Measurements from ENCODE around the gene HDAC7. TPM values are rescaled to one million over a fixed set of nuclear protein-coding genes. Genes with fewer than 3 reads are reported as not detected.
A peak's percentile ranks its signal among the peaks of the same experiment; 100 is the strongest.

Gene HDAC7
- polyA plus RNA-seq, 4 donors, result 2.2 to 30.3 (median 15.3) TPM

DNA sequence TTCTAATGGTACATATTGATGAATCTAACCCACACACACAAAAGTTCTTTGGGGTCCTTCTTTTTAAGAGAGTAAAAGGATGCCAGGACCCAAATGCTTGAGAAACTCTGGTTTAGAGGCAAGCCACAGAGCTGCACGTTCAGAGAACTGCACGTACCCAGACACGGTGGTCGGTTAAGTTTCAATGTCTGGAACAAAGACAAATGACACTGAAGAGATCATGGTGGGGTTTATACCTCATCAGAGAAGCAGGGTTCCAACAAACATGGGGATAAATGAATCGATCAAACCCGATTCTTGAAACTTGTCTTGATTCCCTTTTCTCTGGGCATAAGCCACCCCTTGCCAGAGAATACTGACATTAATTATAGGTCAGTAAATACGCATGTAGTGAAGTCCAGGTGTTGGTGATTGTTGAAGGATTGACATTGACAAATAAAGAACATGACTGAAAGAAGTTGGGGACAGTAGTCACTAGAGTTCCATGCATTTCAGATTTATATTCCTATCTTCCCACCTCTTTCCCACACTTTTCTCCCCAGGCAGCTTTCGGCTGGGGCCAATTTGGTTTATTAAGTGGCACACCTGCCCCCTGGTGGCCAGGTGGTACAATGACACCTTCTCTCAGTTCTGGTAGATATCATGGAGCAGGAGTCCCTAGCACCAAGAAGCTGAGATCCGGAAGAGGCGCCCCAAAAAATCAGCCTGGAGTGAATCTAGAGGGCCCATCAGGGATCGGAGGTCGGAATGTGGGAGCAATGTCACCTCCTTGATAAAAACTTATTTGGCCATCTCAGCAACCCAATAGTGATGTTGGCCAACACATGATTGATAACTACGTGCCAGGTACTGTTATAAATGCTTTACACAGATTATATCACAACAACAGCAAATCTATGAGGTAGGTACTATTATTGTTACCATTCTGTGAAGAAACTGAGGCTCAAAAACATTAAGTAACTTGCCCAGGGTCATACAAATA is 17.8 kb upstream of the HDAC7 start:
- Histone ChIP-seq H3K4me1 (ENCODE audit: control insufficient read depth in 3 of 3, insufficient read depth in 2 of 3, low read depth in 1 of 3, low read length in 2 of 3) (peaks cover 0 to 17% (median 0%) of the 10 kb centered on the region in 3 donors), H3K36me3 (ENCODE audit: control insufficient read depth in 3 of 3, insufficient read depth in 2 of 3, low read depth in 1 of 3, low read length in 3 of 3) (peaks cover 0 to 5% (median 0%) of the 10 kb centered on the region in 3 donors), H3K4me3 (ENCODE audit: low read depth in 1 of 3, low read length in 3 of 3) (no peak overlapping the region), H3K27ac (ENCODE audit: low read depth in 1 of 3, low read length in 2 of 3) (no peak overlapping the region), H3K9me3 (ENCODE audit: control insufficient read depth in 2 of 2, insufficient read depth in 1 of 2, low read depth in 1 of 2, low read length in 1 of 2) (no peaks in the 10 kb centered on the region), H3K27me3 (ENCODE audit: control insufficient read depth in 3 of 3, insufficient read depth in 3 of 3, low read length in 3 of 3) (no peaks in the 10 kb centered on the region)
- DNase-seq (peak; percentile 78 to 85), FAIRE-seq (no peak)
- WGBS, 3 donors, result 34 to 53% (median 41%) methylated on average over 13 of the region's 13 CpGs

DNA sequence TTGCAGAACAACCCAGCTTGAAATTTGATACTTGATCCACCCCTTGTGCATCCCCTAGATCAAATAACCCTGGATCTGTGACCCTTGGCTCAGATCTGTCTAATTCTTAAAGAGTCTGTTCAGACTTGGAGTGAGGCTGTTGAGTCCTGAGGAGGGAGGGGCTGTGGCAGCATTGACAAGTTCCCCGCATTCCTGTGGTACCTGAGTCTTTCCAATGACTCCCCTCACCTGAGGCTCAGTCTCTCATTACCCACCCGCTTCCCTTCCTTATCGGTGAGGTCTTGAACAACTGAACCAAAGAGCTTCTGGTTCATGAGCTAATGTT is 16.1 kb upstream of the HDAC7 start:
- FAIRE-seq (no peak), DNase-seq (no peak)
- Histone ChIP-seq H3K4me1 (ENCODE audit: control insufficient read depth in 3 of 3, insufficient read depth in 2 of 3, low read depth in 1 of 3, low read length in 2 of 3) (peaks cover 0 to 9% (median 3%) of the 10 kb centered on the region in 3 donors), H3K36me3 (ENCODE audit: control insufficient read depth in 3 of 3, insufficient read depth in 2 of 3, low read depth in 1 of 3, low read length in 3 of 3) (no peaks in the 10 kb centered on the region), H3K27ac (ENCODE audit: low read depth in 1 of 3, low read length in 2 of 3) (no peak overlapping the region), H3K9me3 (ENCODE audit: control insufficient read depth in 2 of 2, insufficient read depth in 1 of 2, low read depth in 1 of 2, low read length in 1 of 2) (no peaks in the 10 kb centered on the region), H3K4me3 (ENCODE audit: low read depth in 1 of 3, low read length in 3 of 3) (no peak overlapping the region), H3K27me3 (ENCODE audit: control insufficient read depth in 3 of 3, insufficient read depth in 3 of 3, low read length in 3 of 3) (no peaks in the 10 kb centered on the region)
- WGBS, 3 donors, result 84 to 92% (median 91%) methylated on average over 3 of the region's 3 CpGs

DNA sequence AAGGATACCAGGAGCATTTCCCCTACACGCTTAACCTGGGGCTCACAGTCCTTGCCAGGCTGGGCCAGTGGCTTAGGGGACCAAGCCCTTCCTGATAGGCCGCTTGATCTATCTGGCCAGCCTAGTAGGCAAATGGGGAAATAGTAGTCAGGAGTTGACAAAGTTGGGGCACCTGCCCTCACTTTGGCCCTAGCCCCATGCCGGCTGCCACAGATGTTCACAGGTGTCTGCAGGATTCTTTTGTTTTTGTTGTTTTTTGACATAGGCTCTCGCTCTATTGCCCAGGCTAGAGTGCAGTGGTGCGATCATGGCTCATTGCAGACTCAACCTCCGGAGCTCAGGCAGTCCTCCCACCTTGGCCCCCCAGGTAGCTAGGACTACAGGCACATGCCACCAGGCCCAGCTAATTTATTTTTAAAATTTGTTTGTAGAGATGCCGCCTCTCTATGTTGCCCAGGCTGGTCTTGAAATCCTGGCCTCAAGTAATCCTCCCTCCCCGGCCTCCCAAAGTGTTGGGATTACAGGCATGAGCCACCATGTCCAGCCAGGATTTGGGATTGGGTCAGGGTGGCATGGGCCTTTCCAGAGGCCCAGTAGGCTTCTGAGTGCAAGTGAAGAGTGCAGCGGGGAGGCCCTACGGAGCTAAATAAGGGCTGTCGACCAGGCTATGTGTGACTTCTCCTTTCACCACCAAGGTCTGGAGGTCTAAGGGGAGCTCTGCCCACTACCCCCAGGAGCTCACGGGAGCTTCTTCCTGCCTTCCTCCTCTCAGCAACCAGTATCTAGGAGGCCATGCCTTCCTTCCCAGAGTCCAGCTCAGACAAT is 15.5 kb upstream of the HDAC7 start:
- Histone ChIP-seq H3K4me3 (ENCODE audit: low read depth in 1 of 3, low read length in 3 of 3) (no peak overlapping the region), H3K4me1 (ENCODE audit: control insufficient read depth in 3 of 3, insufficient read depth in 2 of 3, low read depth in 1 of 3, low read length in 2 of 3) (peaks cover 0 to 9% (median 3%) of the 10 kb centered on the region in 3 donors), H3K27ac (ENCODE audit: low read depth in 1 of 3, low read length in 2 of 3) (no peak overlapping the region), H3K36me3 (ENCODE audit: control insufficient read depth in 3 of 3, insufficient read depth in 2 of 3, low read depth in 1 of 3, low read length in 3 of 3) (no peaks in the 10 kb centered on the region), H3K9me3 (ENCODE audit: control insufficient read depth in 2 of 2, insufficient read depth in 1 of 2, low read depth in 1 of 2, low read length in 1 of 2) (no peaks in the 10 kb centered on the region), H3K27me3 (ENCODE audit: control insufficient read depth in 3 of 3, insufficient read depth in 3 of 3, low read length in 3 of 3) (no peaks in the 10 kb centered on the region)
- no peak for DNase-seq
- no peak for FAIRE-seq
- WGBS, 3 donors, result 85 to 91% (median 89%) methylated on average over 12 of the region's 12 CpGs

DNA sequence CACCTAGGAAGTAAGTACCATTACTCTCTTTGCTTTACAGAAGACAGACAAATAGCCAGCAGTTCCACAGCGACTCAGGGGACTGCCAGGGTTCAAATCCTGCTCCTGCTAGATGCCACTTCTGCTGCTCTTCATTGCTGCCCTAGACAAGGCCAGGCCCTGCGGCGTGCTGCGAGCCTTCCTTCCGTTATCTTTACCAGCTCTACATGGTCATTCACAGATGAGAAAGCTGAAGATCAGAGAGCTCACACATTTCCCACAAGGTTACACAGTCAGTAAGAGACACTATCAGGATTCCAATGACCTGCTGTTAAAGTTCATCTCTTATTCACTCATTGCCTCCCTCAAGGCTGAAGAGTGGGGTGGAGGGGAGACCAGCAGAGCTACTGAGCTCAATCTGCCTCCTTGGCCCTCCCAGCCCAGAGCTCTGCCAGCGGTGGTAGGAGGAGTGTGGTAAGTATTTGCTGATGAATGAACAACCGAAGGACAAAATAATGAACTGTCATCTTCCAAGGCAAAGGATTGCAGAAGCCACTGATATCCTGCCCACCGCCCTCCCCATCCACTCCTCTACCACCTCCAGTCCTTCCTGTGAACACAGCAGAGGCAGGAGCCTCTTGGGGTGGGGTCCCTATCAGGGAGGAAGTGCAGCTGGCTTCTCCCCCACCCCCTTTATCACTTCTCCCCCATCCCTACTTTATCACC is 14.6 kb upstream of the HDAC7 start:
- no peak overlapping the region for H3K4me3 ChIP-seq (ENCODE audit: low read depth in 1 of 3, low read length in 3 of 3)
- 83 to 89% (median 88%) methylated on average over 8 of the region's 8 CpGs for WGBS, 3 donors
- no peaks in the 10 kb centered on the region for H3K36me3 ChIP-seq (ENCODE audit: control insufficient read depth in 3 of 3, insufficient read depth in 2 of 3, low read depth in 1 of 3, low read length in 3 of 3)
- H3K27me3 ChIP-seq (ENCODE audit: control insufficient read depth in 3 of 3, insufficient read depth in 3 of 3, low read length in 3 of 3), result no peaks in the 10 kb centered on the region
- no peak for FAIRE-seq
- H3K4me1 ChIP-seq (ENCODE audit: control insufficient read depth in 3 of 3, insufficient read depth in 2 of 3, low read depth in 1 of 3, low read length in 2 of 3), result peaks cover 0 to 13% (median 4%) of the 10 kb centered on the region in 3 donors
- no peak overlapping the region for H3K27ac ChIP-seq (ENCODE audit: low read depth in 1 of 3, low read length in 2 of 3)
- no peak for DNase-seq
- no peaks in the 10 kb centered on the region for H3K9me3 ChIP-seq (ENCODE audit: control insufficient read depth in 2 of 2, insufficient read depth in 1 of 2, low read depth in 1 of 2, low read length in 1 of 2)

DNA sequence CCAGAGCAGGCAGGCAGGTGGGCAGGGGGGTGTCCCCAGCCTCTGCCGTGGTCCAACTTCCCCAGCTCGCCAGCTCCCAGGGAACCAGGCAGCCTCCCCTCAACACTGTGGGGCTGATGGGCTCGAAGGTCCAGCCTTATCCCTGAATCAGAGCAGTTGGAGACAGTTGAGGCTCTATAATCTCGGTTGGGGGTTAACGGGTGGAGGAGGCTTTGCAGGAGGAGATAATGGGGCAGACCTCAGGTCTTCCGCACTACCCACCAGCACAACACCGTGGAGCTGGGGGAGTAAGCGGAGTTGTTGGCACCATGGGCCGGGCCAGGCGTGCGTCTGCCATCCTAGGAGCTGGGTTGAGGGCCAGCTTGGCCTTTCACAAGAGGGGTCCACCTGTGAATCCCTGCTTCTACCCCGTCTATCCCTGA is 13.9 kb upstream of the HDAC7 start:
- Histone ChIP-seq H3K4me1 (ENCODE audit: control insufficient read depth in 3 of 3, insufficient read depth in 2 of 3, low read depth in 1 of 3, low read length in 2 of 3) (peaks cover 0 to 20% (median 7%) of the 10 kb centered on the region in 3 donors), H3K36me3 (ENCODE audit: control insufficient read depth in 3 of 3, insufficient read depth in 2 of 3, low read depth in 1 of 3, low read length in 3 of 3) (no peaks in the 10 kb centered on the region), H3K4me3 (ENCODE audit: low read depth in 1 of 3, low read length in 3 of 3) (no peak overlapping the region), H3K27me3 (ENCODE audit: control insufficient read depth in 3 of 3, insufficient read depth in 3 of 3, low read length in 3 of 3) (no peaks in the 10 kb centered on the region), H3K9me3 (ENCODE audit: control insufficient read depth in 2 of 2, insufficient read depth in 1 of 2, low read depth in 1 of 2, low read length in 1 of 2) (no peaks in the 10 kb centered on the region), H3K27ac (ENCODE audit: low read depth in 1 of 3, low read length in 2 of 3) (peak overlapping the region in 1 of 3 donors; percentile 8)
- 88 to 93% (median 90%) methylated on average over 12 of the region's 12 CpGs for WGBS, 3 donors
- no peak for FAIRE-seq
- no peak for DNase-seq

DNA sequence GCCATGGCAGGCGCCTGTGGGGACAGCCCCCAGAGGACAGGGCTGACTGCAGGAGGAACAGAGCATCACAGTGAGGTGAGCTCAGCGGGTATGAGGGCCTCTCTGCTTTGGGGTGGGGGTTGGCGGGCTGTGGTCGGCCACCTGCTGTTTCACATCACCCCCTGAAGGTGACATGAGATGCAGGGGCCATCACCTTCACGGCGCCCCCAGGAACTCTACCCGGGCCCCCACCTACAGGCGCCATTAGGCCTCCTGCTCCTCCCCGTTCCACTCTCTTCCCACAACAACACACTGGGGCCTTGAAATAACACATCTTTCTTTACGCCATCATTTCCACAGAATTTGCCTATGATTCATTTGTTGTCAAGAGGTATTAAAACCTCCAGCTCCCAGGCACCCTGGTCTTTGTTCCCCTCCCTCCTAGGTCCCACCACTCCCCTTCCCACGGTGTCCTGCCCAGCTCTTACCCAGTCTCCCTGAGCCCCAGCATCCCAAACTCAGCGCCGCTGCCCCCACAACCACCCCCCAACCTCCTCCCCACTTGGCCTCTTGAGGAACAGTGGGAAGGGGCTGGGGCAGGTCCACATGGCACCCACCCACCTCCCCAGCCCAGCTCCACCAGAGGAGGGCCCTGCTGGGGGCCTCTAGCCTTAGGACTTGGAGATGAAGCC is 12.7 kb upstream of the HDAC7 start:
- no peaks in the 10 kb centered on the region for H3K27me3 ChIP-seq (ENCODE audit: control insufficient read depth in 3 of 3, insufficient read depth in 3 of 3, low read length in 3 of 3)
- no peak overlapping the region for H3K4me3 ChIP-seq (ENCODE audit: low read depth in 1 of 3, low read length in 3 of 3)
- no peaks in the 10 kb centered on the region for H3K36me3 ChIP-seq (ENCODE audit: control insufficient read depth in 3 of 3, insufficient read depth in 2 of 3, low read depth in 1 of 3, low read length in 3 of 3)
- H3K9me3 ChIP-seq (ENCODE audit: control insufficient read depth in 2 of 2, insufficient read depth in 1 of 2, low read depth in 1 of 2, low read length in 1 of 2), result no peaks in the 10 kb centered on the region
- no peak for FAIRE-seq
- DNase-seq, result no peak
- H3K27ac ChIP-seq (ENCODE audit: low read depth in 1 of 3, low read length in 2 of 3), result no peak overlapping the region
- WGBS, 3 donors, result 81 to 88% (median 85%) methylated on average over 13 of the region's 13 CpGs
- H3K4me1 ChIP-seq (ENCODE audit: control insufficient read depth in 3 of 3, insufficient read depth in 2 of 3, low read depth in 1 of 3, low read length in 2 of 3), result peaks cover 0 to 23% (median 7%) of the 10 kb centered on the region in 3 donors

DNA sequence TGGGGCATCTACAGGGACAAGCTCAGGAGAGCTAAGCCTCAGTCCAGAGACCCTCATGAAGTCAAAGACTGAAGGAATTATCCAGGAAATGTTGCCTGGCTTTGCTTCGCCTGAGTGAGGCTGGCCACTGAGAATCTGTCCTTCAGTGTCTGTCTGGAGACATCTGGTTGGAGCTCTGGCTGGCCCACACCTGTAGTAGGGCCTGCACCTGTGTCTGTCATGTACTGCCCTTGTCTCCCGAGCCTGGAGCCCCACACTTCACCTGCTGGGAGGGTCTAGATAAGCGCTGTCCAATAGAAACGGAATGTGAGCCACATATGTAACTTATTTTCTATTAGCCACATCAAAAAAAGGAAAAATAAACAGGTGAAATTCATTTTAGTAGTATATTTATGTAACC is 9.9 kb upstream of the HDAC7 start:
- DNase-seq (no peak), FAIRE-seq (no peak)
- 47 to 88% (median 75%) methylated on average over 4 of the region's 4 CpGs for WGBS, 3 donors
- Histone ChIP-seq H3K27me3 (ENCODE audit: control insufficient read depth in 3 of 3, insufficient read depth in 3 of 3, low read length in 3 of 3) (no peaks in the 10 kb centered on the region), H3K27ac (ENCODE audit: low read depth in 1 of 3, low read length in 2 of 3) (peak overlapping the region in 2 of 3 donors; percentile 21 to 72), H3K9me3 (ENCODE audit: control insufficient read depth in 2 of 2, insufficient read depth in 1 of 2, low read depth in 1 of 2, low read length in 1 of 2) (no peaks in the 10 kb centered on the region), H3K4me3 (ENCODE audit: low read depth in 1 of 3, low read length in 3 of 3) (no peak overlapping the region), H3K4me1 (ENCODE audit: control insufficient read depth in 3 of 3, insufficient read depth in 2 of 3, low read depth in 1 of 3, low read length in 2 of 3) (peaks cover 0 to 23% (median 11%) of the 10 kb centered on the region in 3 donors), H3K36me3 (ENCODE audit: control insufficient read depth in 3 of 3, insufficient read depth in 2 of 3, low read depth in 1 of 3, low read length in 3 of 3) (no peaks in the 10 kb centered on the region)
